ENCODE measurements around the gene VPS13D. TPM values are rescaled to one million over a fixed set of nuclear protein-coding genes. Genes with fewer than 3 reads are reported as not detected.
A peak's percentile ranks its signal among the peaks of the same experiment; 100 is the strongest.

The VPS13D gene
- total RNA-seq, 1 experiment from 2014 or later, result 20.2 TPM

DNA sequence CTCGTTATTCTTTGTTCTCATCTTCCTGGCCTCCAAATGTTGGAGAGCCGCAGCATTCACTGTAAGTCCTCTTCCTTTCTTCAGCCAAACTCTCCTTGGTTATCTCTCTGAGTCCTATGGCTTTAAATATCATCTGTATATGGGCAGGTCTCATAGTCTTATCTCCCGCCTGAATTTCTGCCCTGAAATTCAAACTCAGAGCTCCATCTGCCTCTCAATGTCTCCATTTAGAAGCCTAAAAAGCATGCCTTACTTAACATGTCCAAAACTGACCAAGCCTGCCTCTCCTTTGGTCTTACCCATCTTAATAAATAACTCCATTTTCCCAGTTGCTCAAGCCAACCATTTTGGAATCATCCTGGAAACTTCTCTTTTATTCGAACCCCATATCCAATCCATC lies 307.5 kb downstream of the VPS13D start:
- Histone ChIP-seq H4K5ac (ENCODE audit: insufficient read length, low read depth, low read length) (no peak overlapping the region), H3K79me2 (ENCODE audit: insufficient read depth, low read length) (no peaks in the 10 kb centered on the region), H3K4me2 (ENCODE audit: insufficient read depth, insufficient read length, low read length) (no peak overlapping the region), H3K27me3 (ENCODE audit: insufficient read depth, low read length) (no peaks in the 10 kb centered on the region), H2BK120ac (ENCODE audit: low read depth, low read length, poor library complexity, severe bottlenecking) (no peak overlapping the region), H3K14ac (ENCODE audit: insufficient read depth, low read length) (no peak overlapping the region), H3K23ac (ENCODE audit: insufficient read length, low read depth, low read length) (no peak overlapping the region), H2BK20ac (ENCODE audit: low read depth, low read length, poor library complexity, severe bottlenecking) (no peak overlapping the region), H2BK5ac (ENCODE audit: insufficient read length, low read length) (no peak overlapping the region), H3K27ac (ENCODE audit: insufficient read length, low read depth, low read length) (no peak overlapping the region), H3K4me1 (ENCODE audit: insufficient read depth, low read length) (no peaks in the 10 kb centered on the region), H3K4ac (ENCODE audit: low read depth, low read length) (no peak overlapping the region), H2AK5ac (ENCODE audit: insufficient read length, low read length) (no peak overlapping the region), H3K9ac (ENCODE audit: extremely low read depth, insufficient read length, low read length) (no peak overlapping the region), H3T11ph (ENCODE audit: low read length) (no peak overlapping the region), H2AFZ (ENCODE audit: low read length) (no peak overlapping the region), H3K18ac (ENCODE audit: insufficient read length, low read depth, low read length) (no peak overlapping the region), H4K20me1 (ENCODE audit: control insufficient read depth, insufficient read depth, insufficient read length) (no peaks in the 10 kb centered on the region), H2BK12ac (ENCODE audit: insufficient read length, low read depth, low read length) (no peak overlapping the region), H4K91ac (ENCODE audit: insufficient read length, low read depth, low read length) (no peak overlapping the region), H3K56ac (ENCODE audit: insufficient read length, low read depth, low read length) (no peak overlapping the region), H3K79me1 (ENCODE audit: insufficient read depth, low read depth, low read length, poor library complexity, severe bottlenecking) (no peaks in the 10 kb centered on the region), H2BK15ac (ENCODE audit: low read depth, low read length) (no peak overlapping the region), H3K9me3 (ENCODE audit: control insufficient read depth, low read depth, low read length) (no peaks in the 10 kb centered on the region), H4K8ac (replicated peaks; ENCODE audit: insufficient read length, low read depth, low read length) (no peak overlapping the region), H3K23me2 (ENCODE audit: insufficient read length, low read depth, low read length, poor library complexity, severe bottlenecking) (no peaks in the 10 kb centered on the region)
- TF ChIP-seq, protein P1, sequence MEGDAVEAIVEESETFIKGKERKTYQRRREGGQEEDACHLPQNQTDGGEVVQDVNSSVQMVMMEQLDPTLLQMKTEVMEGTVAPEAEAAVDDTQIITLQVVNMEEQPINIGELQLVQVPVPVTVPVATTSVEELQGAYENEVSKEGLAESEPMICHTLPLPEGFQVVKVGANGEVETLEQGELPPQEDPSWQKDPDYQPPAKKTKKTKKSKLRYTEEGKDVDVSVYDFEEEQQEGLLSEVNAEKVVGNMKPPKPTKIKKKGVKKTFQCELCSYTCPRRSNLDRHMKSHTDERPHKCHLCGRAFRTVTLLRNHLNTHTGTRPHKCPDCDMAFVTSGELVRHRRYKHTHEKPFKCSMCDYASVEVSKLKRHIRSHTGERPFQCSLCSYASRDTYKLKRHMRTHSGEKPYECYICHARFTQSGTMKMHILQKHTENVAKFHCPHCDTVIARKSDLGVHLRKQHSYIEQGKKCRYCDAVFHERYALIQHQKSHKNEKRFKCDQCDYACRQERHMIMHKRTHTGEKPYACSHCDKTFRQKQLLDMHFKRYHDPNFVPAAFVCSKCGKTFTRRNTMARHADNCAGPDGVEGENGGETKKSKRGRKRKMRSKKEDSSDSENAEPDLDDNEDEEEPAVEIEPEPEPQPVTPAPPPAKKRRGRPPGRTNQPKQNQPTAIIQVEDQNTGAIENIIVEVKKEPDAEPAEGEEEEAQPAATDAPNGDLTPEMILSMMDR (conservative IDR thresholded peaks at IDR 0.05), result no peak
- H3K27ac Mint-ChIP-seq, result 0 out of 7 replicates have a peak overlapping the region, but pooled peaks of 1 of the 3 experiments have one; percentile 28
- WGBS (ENCODE audit: extremely low coverage, insufficient read length, low lambda C conversion rate), result no CpG with 5 or more reads among the region's 4 CpGs
- H3K4me1 Mint-ChIP-seq, result peaks cover 0 to 24% of the 10 kb centered on the region in 2 experiments; a peak in 2 of 4 replicates
- no peaks in the 10 kb centered on the region for H3K9me3 Mint-ChIP-seq
- no peak overlapping the region for H3K4me3 Mint-ChIP-seq
- no peaks in the 10 kb centered on the region; a peak in 1 of 7 replicates for H3K36me3 Mint-ChIP-seq (ENCODE audit: insufficient read depth in 1 of 3, low read depth in 3 of 3)
- no peaks in the 10 kb centered on the region; the same call in 1 of the 2 replicates for H3K27me3 Mint-ChIP-seq (ENCODE audit: low read depth)
- DNase-seq, result no peak

Measured in H9 (cell line).